Glomerular endothelial cell (primary cell): ENCODE results near the gene ROM1. TPM values are rescaled to one million over a fixed set of nuclear protein-coding genes. Genes with fewer than 3 reads are reported as not detected.
"Not testable (repeated sequence)": the region's sequence is repeated elsewhere in the genome, so short reads cannot be mapped to it uniquely, and the experiment has no call there.

Source experiments
- DNase-seq: peaks from one replicate; pipeline ENCODE4 v3.0.0-alpha.2; 2011; ENCODE audit warnings: low read depth, low spot score; ENCODE audit errors: extremely low read depth
- total RNA-seq: library from RNA; depleted of rRNA; stranded (reverse); fragments of >200 nt; gene quantifications from 2 replicates; pipeline ENCODE4 v1.2.3, GENCODE V29; 2015

ROM1 gene
- total RNA-seq: 1.4 and 2.3 TPM in 2 replicates

GRCh38 chr11:62612366-62613290, at the start of gene ROM1, which contains the start of gene EML3:
Gene ROM1 (plus strand): TSS chr11:62613257. CDS start chr11:62613282, 25 bp downstream.
Gene EML3 (minus strand): TSS chr11:62612775. CDS start chr11:62612457, 318 bp downstream.
- DNase-seq: no peak

GRCh38 chr11:62565100-62565802, 47.8 kb upstream of the ROM1 start:
- no peak for DNase-seq

GRCh38 chr11:62566247-62566646, 46.8 kb upstream of the ROM1 start:
- no peak for DNase-seq

GRCh38 chr11:62567018-62567633, 45.9 kb upstream of the ROM1 start:
- DNase-seq: no peak

GRCh38 chr11:62569611-62570010, 43.4 kb upstream of the ROM1 start:
- no peak for DNase-seq

- DNase-seq: not testable (repeated sequence)
Measured at GRCh38 chr11:62570903-62571302, 42.2 kb upstream of the ROM1 start.

GRCh38 chr11:62571493-62571892, 41.6 kb upstream of the ROM1 start:
- not testable (repeated sequence) for DNase-seq

- DNase-seq: no peak
Measured at GRCh38 chr11:62572431-62572830, 40.6 kb upstream of the ROM1 start.

- no peak for DNase-seq
Measured at GRCh38 chr11:62573006-62573591, 40.0 kb upstream of the ROM1 start.

GRCh38 chr11:62573592-62574362, 39.3 kb upstream of the ROM1 start, which contains the start of gene EEF1G:
Gene EEF1G (minus strand): TSS chr11:62573891. CDS start chr11:62573842, 49 bp downstream.
- DNase-seq: peak; percentile 98

- no peak for DNase-seq
Measured at GRCh38 chr11:62574363-62575071, 38.5 kb upstream of the ROM1 start.

GRCh38 chr11:62575156-62575555, 37.9 kb upstream of the ROM1 start:
- no peak for DNase-seq

- DNase-seq: no peak
Measured at GRCh38 chr11:62575837-62576236, 37.2 kb upstream of the ROM1 start.

- DNase-seq: peak; percentile 98
Measured at GRCh38 chr11:62577046-62577714, 35.9 kb upstream of the ROM1 start.

- DNase-seq: no peak
Measured at GRCh38 chr11:62578541-62578940, 34.5 kb upstream of the ROM1 start.

GRCh38 chr11:62579252-62579651, 33.8 kb upstream of the ROM1 start:
- DNase-seq: no peak

- no peak for DNase-seq
Measured at GRCh38 chr11:62580959-62581715, 31.9 kb upstream of the ROM1 start.

GRCh38 chr11:62581735-62582134, 31.3 kb upstream of the ROM1 start:
- DNase-seq: not testable (repeated sequence)
